ENCODE results near the gene ADAP2.
"Not testable (repeated sequence)": the region's sequence is repeated elsewhere in the genome, so short reads cannot be mapped to it uniquely, and the experiment has no call there.

Gene ADAP2

DNA sequence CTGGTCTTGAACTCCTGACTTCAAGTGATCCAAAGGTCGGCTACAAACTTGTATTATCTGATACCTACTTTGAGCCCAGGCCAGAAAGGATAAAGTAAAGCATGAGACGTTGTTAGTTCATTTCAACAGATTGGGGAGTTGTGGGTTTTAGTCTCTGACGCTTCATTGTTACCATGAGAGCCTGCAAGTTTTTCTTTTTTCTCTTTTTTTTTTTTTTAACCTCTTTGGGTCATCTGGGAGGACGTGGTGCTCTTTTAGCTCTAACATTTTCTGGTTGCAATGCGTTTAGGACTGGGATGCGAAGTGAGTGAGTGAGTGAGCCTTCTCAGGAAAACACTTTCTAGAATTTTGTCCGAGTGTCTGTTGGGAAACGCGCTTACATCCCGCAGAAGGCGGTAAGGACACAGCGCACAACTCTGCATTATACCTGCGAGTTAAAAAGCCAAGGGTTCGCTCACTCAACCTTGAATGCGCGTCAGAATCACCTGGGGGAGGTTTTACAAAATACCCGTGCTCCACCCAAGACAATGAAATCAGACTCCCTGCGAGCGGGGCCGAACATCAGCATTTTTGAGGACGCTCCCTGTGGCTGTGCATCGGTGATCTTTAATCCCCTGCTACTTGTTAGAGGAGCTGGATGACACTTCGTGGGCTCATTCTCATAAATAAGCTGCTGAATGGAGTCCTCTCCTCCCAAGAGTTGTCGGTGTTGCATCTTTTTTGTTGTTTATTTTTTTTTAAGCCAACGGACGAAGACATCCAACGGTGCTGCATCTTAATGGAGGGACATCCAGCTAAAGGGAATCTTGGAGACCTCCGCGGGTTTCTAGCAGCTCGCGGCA is 48.5 kb downstream of the ADAP2 start:
- no peak for DNase-seq (ENCODE audit: low read depth, low spot score)

GRCh38 chr17:30970831-30971567 is 49.3 kb downstream of the ADAP2 start, which contains the start of gene RNF135:
Gene RNF135 (plus strand): TSS chr17:30971039. CDS start chr17:30971074, 35 bp downstream.
- peak; percentile 72 for DNase-seq (ENCODE audit: low read depth, low spot score)

GRCh38 chr17:30975042-30975820 is 53.5 kb downstream of the ADAP2 start:
- DNase-seq (ENCODE audit: low read depth, low spot score), result no peak

- DNase-seq (ENCODE audit: low read depth, low spot score), result not testable (repeated sequence)
These were observed 58.2 kb downstream of the ADAP2 start for GRCh38 chr17:30979919-30980318.

GRCh38 chr17:30981531-30982519 is 60.1 kb downstream of the ADAP2 start:
- no peak for DNase-seq (ENCODE audit: low read depth, low spot score)

DNA sequence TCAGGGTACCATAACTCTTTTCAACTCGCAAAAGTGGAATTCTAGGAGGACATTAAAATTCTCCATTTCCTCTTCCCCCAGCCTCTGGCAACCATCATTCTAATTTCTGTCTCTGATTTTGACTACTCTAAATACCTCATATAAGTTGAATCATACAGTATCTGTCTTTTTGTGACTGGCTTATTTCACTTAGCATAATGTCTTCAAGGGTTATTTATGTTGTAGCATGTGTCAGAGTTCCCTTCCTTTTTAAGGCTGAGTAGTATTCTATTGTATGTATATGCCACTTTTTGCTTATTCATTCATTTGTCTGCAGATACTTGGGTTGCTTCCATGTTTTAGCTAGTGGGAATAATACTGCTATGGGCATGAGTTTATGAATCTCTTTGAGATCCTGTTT is 61.1 kb downstream of the ADAP2 start:
- no peak for DNase-seq (ENCODE audit: low read depth, low spot score)

DNA sequence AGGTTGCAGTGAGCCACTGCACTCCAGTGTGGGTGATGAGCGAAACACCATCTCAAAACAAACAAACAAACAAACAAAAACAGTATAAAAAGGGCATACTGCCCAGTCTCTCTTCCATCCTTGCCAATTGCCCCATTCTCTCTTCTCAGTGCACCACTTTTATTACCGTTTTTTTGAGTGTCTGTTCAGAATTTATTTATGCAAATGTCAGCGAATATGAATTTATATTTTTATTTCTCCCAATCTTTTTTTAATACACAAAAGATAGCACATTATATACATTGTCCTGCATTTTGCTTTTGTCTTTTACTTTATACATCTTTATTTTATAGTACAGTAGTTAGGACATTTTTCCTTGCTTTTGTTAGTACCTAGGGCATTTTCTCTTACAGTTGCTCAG is 68.7 kb downstream of the ADAP2 start:
- DNase-seq (ENCODE audit: low read depth, low spot score), result no peak

DNA sequence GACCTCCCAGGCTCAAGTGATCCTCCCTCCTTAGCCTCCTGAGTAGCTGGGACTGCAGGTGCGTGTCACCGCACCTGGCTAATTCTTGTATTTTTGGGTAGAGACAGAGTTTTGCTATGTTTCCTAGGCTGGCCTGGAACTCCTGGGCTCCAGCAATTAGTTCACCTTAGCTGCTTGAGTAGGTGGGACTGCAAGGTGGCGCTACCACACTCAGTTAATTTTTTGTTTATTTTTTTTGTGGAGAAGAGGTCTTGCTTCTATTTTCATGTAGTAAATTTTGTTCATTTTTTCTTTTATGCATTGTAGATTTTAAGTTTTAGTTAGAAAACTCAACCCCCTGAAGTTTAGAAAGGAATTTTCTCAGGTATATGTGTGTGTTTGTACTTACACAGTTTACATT is 70.8 kb downstream of the ADAP2 start:
- no peak for DNase-seq (ENCODE audit: low read depth, low spot score)

GRCh38 chr17:30995347-30995746 is 73.6 kb downstream of the ADAP2 start:
- DNase-seq (ENCODE audit: low read depth, low spot score), result no peak

DNA sequence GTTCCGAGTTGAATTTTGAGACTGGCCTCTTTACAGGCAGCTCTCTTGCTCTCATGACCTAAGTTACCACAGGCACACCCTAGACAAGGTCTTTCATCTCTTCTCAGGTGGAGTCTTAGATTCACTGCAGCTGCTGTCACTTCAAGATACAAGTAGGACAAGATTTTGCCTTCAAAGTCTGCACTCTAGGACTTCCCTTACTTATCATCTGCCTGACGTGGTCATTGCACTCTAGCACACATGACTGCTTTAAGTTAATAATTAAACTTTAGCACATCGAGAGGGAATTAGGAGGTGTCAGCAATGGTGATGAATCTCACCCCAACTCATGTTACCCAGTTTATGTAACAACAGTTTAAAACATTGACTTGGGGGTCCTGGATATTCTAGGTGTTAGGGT is 74.7 kb downstream of the ADAP2 start:
- no peak for DNase-seq (ENCODE audit: low read depth, low spot score)

DNA sequence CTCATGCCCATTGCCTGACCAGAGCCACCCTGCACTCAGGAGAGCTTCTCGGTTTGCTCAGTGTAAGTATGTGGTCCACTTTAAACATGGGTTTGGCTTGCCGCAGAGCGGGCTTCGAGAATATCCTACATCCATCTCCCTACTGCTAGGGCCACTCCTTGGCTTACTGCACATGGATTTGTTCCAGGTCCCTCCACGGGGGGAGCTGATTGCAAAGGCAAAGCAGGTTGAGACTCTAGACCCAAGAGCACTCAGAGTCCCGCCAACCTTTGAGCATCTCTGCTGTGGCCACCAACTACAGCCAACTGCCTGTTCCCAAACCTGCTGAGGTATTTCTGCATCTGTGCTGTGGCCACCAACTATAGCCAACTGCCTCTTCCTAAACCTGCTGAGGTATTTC is 75.5 kb downstream of the ADAP2 start:
- DNase-seq (ENCODE audit: low read depth, low spot score), result no peak

GRCh38 chr17:30997842-30998241 is 76.1 kb downstream of the ADAP2 start:
- no peak for DNase-seq (ENCODE audit: low read depth, low spot score)

DNA sequence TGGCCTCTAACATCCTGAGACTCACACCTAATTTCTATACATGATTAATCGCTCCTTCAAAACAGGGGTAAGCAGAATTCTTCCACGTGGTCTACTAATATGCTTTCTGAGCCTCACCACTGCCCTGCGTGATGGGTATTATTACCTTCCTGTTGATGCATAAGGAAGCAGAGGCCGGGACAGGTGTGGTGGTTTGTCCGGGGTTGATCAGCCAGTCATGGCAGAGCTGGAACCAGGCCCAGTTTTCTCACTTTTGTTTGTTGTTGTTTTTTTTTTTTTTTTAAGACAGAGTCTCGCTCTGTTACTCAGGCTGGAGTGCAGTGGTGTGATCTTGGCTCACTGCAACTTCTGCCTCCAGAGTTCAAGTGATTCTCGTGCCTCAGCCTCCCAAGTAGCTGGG is 80.3 kb downstream of the ADAP2 start:
- no peak for DNase-seq (ENCODE audit: low read depth, low spot score)

GRCh38 chr17:31003225-31003866 is 81.6 kb downstream of the ADAP2 start:
- no peak for DNase-seq (ENCODE audit: low read depth, low spot score)

DNA sequence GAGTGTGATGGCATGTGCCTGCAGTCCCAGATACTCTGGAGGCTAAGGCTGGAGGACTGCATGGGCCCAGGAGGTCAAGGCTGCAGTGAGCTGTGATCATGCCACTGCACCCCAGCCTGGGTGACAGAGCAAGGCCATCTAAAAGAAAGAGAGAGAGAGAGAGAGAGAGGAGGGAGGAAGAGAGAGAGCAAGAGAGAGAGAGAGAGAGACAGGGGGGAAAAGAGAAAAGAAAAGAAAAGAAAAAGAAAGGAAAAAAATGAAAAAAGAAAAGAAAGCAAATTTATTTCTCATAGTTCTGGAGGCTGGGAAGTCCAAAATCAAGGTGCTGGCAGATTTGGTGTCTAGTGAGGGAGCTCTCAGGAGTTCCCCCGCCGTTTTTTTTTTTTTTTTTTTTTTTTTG is 82.4 kb downstream of the ADAP2 start:
- no peak for DNase-seq (ENCODE audit: low read depth, low spot score)

GRCh38 chr17:31007695-31008373 is 86.1 kb downstream of the ADAP2 start:
- DNase-seq (ENCODE audit: low read depth, low spot score), result no peak

DNA sequence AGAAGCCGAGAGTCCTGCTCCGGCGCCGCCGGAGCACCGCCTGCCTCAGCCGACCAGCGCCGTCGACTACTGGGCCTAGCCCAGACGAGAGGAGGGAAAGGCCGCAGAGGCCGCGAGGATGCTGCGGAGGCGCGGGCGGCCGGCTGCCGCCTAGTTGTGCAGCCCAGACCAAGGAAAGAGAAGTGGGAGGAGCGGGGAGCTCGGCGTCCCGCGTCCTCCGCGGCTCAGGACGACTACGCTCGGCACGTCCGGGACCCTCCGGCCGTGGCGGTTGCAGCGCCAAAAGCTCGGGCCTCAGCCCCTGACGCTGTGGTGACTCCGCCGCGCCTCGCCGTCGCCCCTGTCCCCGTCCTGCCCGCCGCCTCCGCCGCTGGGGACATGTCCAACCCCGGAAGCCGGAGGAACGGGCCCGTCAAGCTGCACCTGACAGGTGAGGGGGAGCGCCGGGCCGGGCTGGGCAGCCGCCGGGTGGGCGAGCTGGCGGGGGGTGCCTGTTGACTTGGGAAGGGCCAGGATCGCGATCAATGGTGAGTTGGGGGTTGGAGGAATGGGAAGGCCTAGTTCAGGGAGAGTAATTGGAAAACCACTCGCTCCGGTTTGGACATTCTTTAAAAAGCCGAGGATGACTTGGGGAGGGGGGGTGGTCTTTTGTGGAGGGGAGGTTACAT is 86.8 kb downstream of the ADAP2 start:
- no peak for DNase-seq (ENCODE audit: low read depth, low spot score)

All from smooth muscle cell of the brain vasculature (primary cell).